Spleen (tissue), 11 donors: Measurements from ENCODE around the gene AFTPH. TPM values are rescaled to one million over a fixed set of nuclear protein-coding genes. Genes with fewer than 3 reads are reported as not detected.

Source experiments
- DNase-seq: peaks from one replicate; pipeline ENCODE4 v3.0.0-alpha.2; 2020
- H3K27ac ChIP-seq, 8 donors: fragments of 200-600 bp; sonication (generic) in 7 of 8; 1 replicate in 4 of 8; 2 replicates in 4 of 8; pipeline versions ENCODE4 v1.5.0 to v1.8.0; 2016 to 2021; ENCODE audit warnings: inconsistent platforms in 4 of 8, mild to moderate bottlenecking in 4 of 8, moderate library complexity in 1 of 8
- H3K27me3 ChIP-seq, 7 donors: fragments of 200-600 bp; sonication (generic) in 6 of 7; replicated peaks in 1 of 7; 1 replicate in 4 of 7; 2 replicates in 3 of 7; pipeline versions ENCODE4 v1.5.0 to v1.8.0; 2016 to 2021; ENCODE audit warnings: inconsistent platforms in 3 of 7, mild to moderate bottlenecking in 1 of 7
- H3K36me3 ChIP-seq, 6 donors: fragments of 200-600 bp; sonication (generic) in 5 of 6; 1 replicate in 4 of 6; 2 replicates in 2 of 6; pipeline versions ENCODE4 v1.5.0 to v1.8.0; 2016 to 2021; ENCODE audit warnings: inconsistent platforms in 2 of 6
- H3K4me1 ChIP-seq, 6 donors: fragments of 200-600 bp; sonication (generic) in 5 of 6; 1 replicate in 3 of 6; 2 replicates in 3 of 6; pipeline versions ENCODE4 v1.5.0 to v1.8.0; 2016 to 2021; ENCODE audit warnings: inconsistent platforms in 3 of 6
- H3K4me3 ChIP-seq, 8 donors: fragments of 200-600 bp; sonication (generic) in 7 of 8; 1 replicate in 4 of 8; 2 replicates in 4 of 8; pipeline versions ENCODE4 v1.5.0 to v1.8.0; 2016 to 2021; ENCODE audit warnings: inconsistent platforms in 4 of 8, mild to moderate bottlenecking in 4 of 8, moderate library complexity in 2 of 8
- H3K9me3 ChIP-seq, 8 donors: fragments of 200-600 bp; sonication (generic) in 7 of 8; 1 replicate in 4 of 8; 2 replicates in 4 of 8; pipeline versions ENCODE4 v1.5.0 to v1.8.0; 2016 to 2021; ENCODE audit warnings: inconsistent platforms in 4 of 8
- CTCF ChIP-seq, 11 experiments: fragments of 200-600 bp in 7 of 11; fragments of 450-650 bp in 4 of 11; sonication (generic) in 4 of 11; IDR thresholded peaks in 8 of 11; conservative IDR thresholded peaks in 3 of 11; 1 replicate in 7 of 11; 2 replicates in 4 of 11; pipeline versions ENCODE4 v1.4.0 to v1.8.0; 2016 to 2021; ENCODE audit warnings: antibody characterized with exemption in 11 of 11, inconsistent platforms in 4 of 11, mild to moderate bottlenecking in 1 of 11
- POLR2A ChIP-seq, 3 donors: fragments of 450-650 bp; IDR thresholded peaks; one replicate each; pipeline ENCODE4 v1.5.1; 2017; ENCODE audit warnings: antibody characterized with exemption in 3 of 3, mild to moderate bottlenecking in 1 of 3
- POLR2AphosphoS5 ChIP-seq, 3 donors: sonication (generic); formaldehyde crosslinking; IDR thresholded peaks; one replicate each; pipeline ENCODE4 v1.5.1; 2017; ENCODE audit warnings: antibody characterized with exemption in 3 of 3
- WGBS, 5 donors: extraction: QIAGEN DNeasy Blood & Tissue Kit in 3 of 5; methylation state at CpG; one replicate each; pipeline versions ENCODE4 v1.1.5 to v1.1.7; 2013 to 2018; 5-methylcytosine and 5-hydroxymethylcytosine counted together
- intact Hi-C: fragments of 100-400 bp; cut with DNase I; formaldehyde crosslinking; loops from one replicate; pipeline ENCODE4 v1.15.0; 2023; ENCODE audit warnings: low total_unique reads
- polyA plus RNA-seq, 3 donors: library from polyadenylated mRNA; stranded (reverse); fragments of 200-250 nt; gene quantifications; one replicate each; pipeline ENCODE4 v1.2.1, GENCODE V29; 2013
- total RNA-seq, 7 donors: library from RNA; depleted of rRNA in 3 of 7; stranded (reverse); fragments of >200 nt in 3 of 7; fragmentation: NEBNext Ultra II Directional in 4 of 7; extraction: Animal tissue kit (Norgen Biotek cat#: 25700) in 4 of 7; gene quantifications; one replicate each; pipeline versions ENCODE4 v1.1.0 to v1.2.1, GENCODE V29; 2016 to 2021
- donor health status: healthy with polysubstance abuse.
- donor health status: DM: no; HTN: no; CAD: no; lungs with moderate emphysema.
- donor health status: DM: no; HTN: no; CAD: no.
- donor health status: Bipolar disorder and iron deficiency.
- donor health status: healthy.
- donor health status: DM: no; HTN: no; CAD: no.
- donor health status: DM: yes; HTN: yes; CAD: no.

Gene AFTPH
- total and polyA plus RNA-seq, 10 donors: 36.9 to 71.1 (median 49.9) TPM

- WGBS, 5 donors: 71 to 92% (median 86%) methylated on average over 3 of the region's 3 CpGs
- no peak for DNase-seq
- Histone ChIP-seq H3K4me3 (no peak overlapping the region), H3K27ac (no peak overlapping the region), H3K27me3 (no peaks in the 10 kb centered on the region), H3K9me3 (no peaks in the 10 kb centered on the region), H3K36me3 (no peaks in the 10 kb centered on the region), H3K4me1 (peaks cover 4 to 22% (median 12%) of the 10 kb centered on the region in 6 donors)
- intact Hi-C loops: no loop called here
- TF ChIP-seq CTCF (IDR thresholded peaks at IDR 0.05 in 8 of 11, conservative IDR thresholded peaks at IDR 0.05 in 3 of 11) (no peak), POLR2A (IDR thresholded peaks at IDR 0.05) (no peak), POLR2AphosphoS5 (IDR thresholded peaks at IDR 0.05) (no peak)
Observed at GRCh38 chr2:64492821-64493220, 31.3 kb upstream of the AFTPH start.

- WGBS, 5 donors: 84 to 94% (median 91%) methylated on average over 4 of the region's 4 CpGs
- Histone ChIP-seq H3K4me1 (peaks cover 0 to 12% (median 4%) of the 10 kb centered on the region in 6 donors), H3K9me3 (no peaks in the 10 kb centered on the region), H3K36me3 (no peaks in the 10 kb centered on the region), H3K27me3 (no peaks in the 10 kb centered on the region), H3K27ac (no peak overlapping the region), H3K4me3 (no peak overlapping the region)
- no peak for DNase-seq
- intact Hi-C loops: no loop called here
- TF ChIP-seq POLR2AphosphoS5 (IDR thresholded peaks at IDR 0.05): no peak
- TF ChIP-seq CTCF (IDR thresholded peaks at IDR 0.05 in 8 of 11, conservative IDR thresholded peaks at IDR 0.05 in 3 of 11): no peak
- no peak for TF ChIP-seq POLR2A (IDR thresholded peaks at IDR 0.05)
Observed at GRCh38 chr2:64493788-64494187, 30.3 kb upstream of the AFTPH start.

GRCh38 chr2:64498438-64498837 lies 25.7 kb upstream of the AFTPH start:
- DNase-seq: no peak
- no peak overlapping the region for H3K27ac ChIP-seq
- intact Hi-C loops: no loop called here
- H3K4me1 ChIP-seq: no peaks in the 10 kb centered on the region
- no peak overlapping the region for H3K4me3 ChIP-seq
- no peaks in the 10 kb centered on the region for H3K9me3 ChIP-seq
- no peaks in the 10 kb centered on the region for H3K36me3 ChIP-seq
- no peaks in the 10 kb centered on the region for H3K27me3 ChIP-seq
- 78 to 97% (median 88%) methylated on average over 1 of the region's 1 CpG for WGBS, 5 donors
- TF ChIP-seq CTCF (IDR thresholded peaks at IDR 0.05 in 8 of 11, conservative IDR thresholded peaks at IDR 0.05 in 3 of 11) (no peak), POLR2A (IDR thresholded peaks at IDR 0.05) (no peak), POLR2AphosphoS5 (IDR thresholded peaks at IDR 0.05) (no peak)

GRCh38 chr2:64500549-64500948 lies 23.6 kb upstream of the AFTPH start:
- 73 to 87% (median 86%) methylated on average over 5 of the region's 5 CpGs for WGBS, 5 donors
- no peaks in the 10 kb centered on the region for H3K9me3 ChIP-seq
- H3K27ac ChIP-seq: no peak overlapping the region
- no peak overlapping the region for H3K4me3 ChIP-seq
- intact Hi-C loops: no loop called here
- DNase-seq: no peak
- H3K4me1 ChIP-seq: no peaks in the 10 kb centered on the region
- TF ChIP-seq POLR2A (IDR thresholded peaks at IDR 0.05) (no peak), CTCF (IDR thresholded peaks at IDR 0.05 in 8 of 11, conservative IDR thresholded peaks at IDR 0.05 in 3 of 11) (no peak), POLR2AphosphoS5 (IDR thresholded peaks at IDR 0.05) (no peak)
- H3K36me3 ChIP-seq: no peaks in the 10 kb centered on the region
- H3K27me3 ChIP-seq: no peaks in the 10 kb centered on the region
